Lower leg skin (tissue), 4 donors: ENCODE measurements around the gene AHRR. TPM values are rescaled to one million over a fixed set of nuclear protein-coding genes. Genes with fewer than 3 reads are reported as not detected.

Experiments
- DNase-seq, 2 donors: peaks; one replicate each; pipeline ENCODE4 v3.0.0-alpha.2; 2019; ENCODE audit warnings: low spot score in 2 of 2
- H3K4me3 ChIP-seq: fragments of 200-600 bp; sonication (generic); 2 replicates; pipeline ENCODE4 v1.5.1; 2017; ENCODE audit warnings: mild to moderate bottlenecking, low read depth; ENCODE audit not compliant: poor library complexity, severe bottlenecking
- CTCF ChIP-seq, 3 donors: fragments of 450-650 bp; IDR thresholded peaks; one replicate each; pipeline ENCODE4 v1.5.1; 2016; ENCODE audit warnings: antibody characterized with exemption in 3 of 3, mild to moderate bottlenecking in 3 of 3, moderate library complexity in 2 of 3
- POLR2A ChIP-seq, 2 donors: fragments of 450-650 bp; IDR thresholded peaks; one replicate each; pipeline ENCODE4 v1.6.1; 2016 to 2017; ENCODE audit warnings: antibody characterized with exemption in 2 of 2, mild to moderate bottlenecking in 1 of 2, moderate library complexity in 1 of 2
- WGBS, 2 donors: methylation state at CpG; one replicate each; pipeline ENCODE4 v1.1.5; 2018; 5-methylcytosine and 5-hydroxymethylcytosine counted together
- intact Hi-C: fragments of 100-400 bp; cut with DNase I; formaldehyde crosslinking; loops from one replicate; pipeline ENCODE4 v1.15.0; 2023; ENCODE audit warnings: low total_unique reads
- total RNA-seq, 4 donors: library from RNA; depleted of rRNA; stranded (reverse); fragments of >200 nt; gene quantifications; one replicate each; pipeline ENCODE4 v1.1.0, GENCODE V29; 2016

Gene AHRR
- total RNA-seq, 4 donors from 2014 or later, result 3.6 to 19.6 (median 6.0) TPM

DNA sequence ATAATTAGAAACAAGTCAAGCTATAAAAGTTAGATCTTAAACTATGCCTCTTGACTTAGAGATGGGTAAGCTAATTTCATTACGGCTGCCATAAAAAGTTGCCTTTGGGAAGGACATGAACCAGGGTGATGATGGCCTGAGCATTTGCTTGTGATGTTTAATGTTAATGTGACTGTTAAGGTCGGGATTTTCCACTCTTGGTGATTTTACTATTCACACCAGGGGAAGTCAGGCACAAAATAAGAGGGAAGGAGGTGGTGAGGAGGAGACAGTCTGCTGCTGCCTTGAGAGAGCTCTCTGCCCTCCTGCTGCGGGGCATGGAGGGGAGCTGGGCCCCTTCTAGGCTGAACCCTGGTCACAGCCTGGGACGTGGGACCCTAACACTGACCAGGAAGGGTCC, 34.4 kb downstream of the AHRR start:
- intact Hi-C loops, result no loop called here
- DNase-seq, result no peak
- 79 to 80% methylated on average over 4 of the region's 4 CpGs for WGBS, 2 donors
- no peak for TF ChIP-seq CTCF (IDR thresholded peaks at IDR 0.05)
- no peak for TF ChIP-seq POLR2A (IDR thresholded peaks at IDR 0.05)
- H3K4me3 ChIP-seq, result no peak overlapping the region

DNA sequence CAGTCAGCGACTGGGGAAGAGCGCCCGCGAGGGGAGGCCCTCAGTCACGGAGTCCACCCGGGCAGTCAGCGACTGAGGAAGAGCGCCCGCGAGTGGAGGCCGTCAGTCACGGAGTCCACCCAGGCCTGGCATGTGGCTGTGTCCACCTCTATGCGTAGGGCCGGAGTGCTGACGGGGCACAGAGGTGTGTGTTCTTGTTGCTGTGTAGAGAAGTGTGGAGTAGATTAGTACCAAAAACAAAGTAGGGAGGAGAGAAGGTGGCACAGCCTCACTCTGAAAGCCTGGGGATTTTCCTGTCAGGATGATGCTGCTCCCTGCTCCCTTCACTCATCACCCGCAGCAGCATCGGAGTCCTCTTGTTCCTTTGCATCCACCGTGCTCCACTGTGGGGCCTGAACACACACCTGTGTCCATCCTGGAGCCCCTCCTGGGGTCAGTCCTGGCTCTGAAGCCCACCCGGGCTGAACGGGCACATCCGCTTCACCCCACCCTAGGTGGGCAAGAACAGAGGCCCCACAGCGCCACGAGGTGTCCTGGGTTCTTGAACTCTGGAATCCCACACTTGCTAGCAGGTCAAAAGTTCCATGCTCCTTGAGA, 37.9 kb downstream of the AHRR start:
- intact Hi-C loops, result no loop called here
- peak in 1 of 2 donors; percentile 52 for DNase-seq
- H3K4me3 ChIP-seq, result no peak overlapping the region
- WGBS, 2 donors, result 88 to 97% methylated on average over 18 to 23 of the region's 23 CpGs
- TF ChIP-seq POLR2A (IDR thresholded peaks at IDR 0.05), result no peak
- no peak for TF ChIP-seq CTCF (IDR thresholded peaks at IDR 0.05)

DNA sequence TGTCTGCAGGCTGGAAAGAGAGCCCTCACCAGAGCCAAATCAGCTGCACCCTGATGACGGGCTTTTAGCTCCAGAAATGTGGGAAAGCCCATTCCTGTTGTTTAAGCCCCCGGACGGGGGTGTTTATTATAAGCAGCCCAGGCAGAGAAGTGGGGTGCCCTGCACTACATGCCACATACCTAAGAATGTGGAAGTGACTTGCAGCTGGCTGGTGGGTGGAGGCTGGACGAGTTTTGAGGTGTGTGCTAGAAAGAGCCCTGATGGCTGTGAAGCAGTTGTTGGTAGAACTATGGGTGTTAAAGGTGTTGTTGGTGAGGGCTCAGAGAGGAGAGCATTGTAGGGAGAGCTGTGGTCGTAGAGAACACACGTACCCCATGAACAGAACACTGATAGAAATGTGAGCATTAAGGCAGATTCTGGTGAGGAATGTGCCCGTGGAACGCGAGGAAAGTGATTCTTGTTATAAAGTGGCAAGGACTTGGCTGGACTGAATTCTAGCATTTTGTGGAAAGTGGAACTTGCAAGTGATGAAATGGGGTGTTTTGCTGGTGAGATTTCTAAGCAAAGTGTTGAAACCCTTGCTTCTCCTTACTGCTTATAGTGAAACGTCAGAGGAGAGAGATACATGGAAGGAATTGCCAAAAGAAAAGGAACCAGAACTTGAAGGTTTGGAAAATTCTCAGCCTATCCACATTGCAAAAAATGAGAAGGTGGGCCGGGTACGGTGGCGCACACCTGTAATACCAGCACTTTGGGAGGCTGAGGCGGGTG, 38.9 kb downstream of the AHRR start:
- intact Hi-C loops, result no loop called here
- DNase-seq, result peak in 1 of 2 donors; percentile 54
- TF ChIP-seq CTCF (IDR thresholded peaks at IDR 0.05), result no peak
- TF ChIP-seq POLR2A (IDR thresholded peaks at IDR 0.05), result no peak
- H3K4me3 ChIP-seq, result no peak overlapping the region
- 84 to 91% methylated on average over 14 of the region's 14 CpGs for WGBS, 2 donors

GRCh38 chr5:362189-362588, 40.7 kb downstream of the AHRR start:
- TF ChIP-seq CTCF (IDR thresholded peaks at IDR 0.05) (no peak), POLR2A (IDR thresholded peaks at IDR 0.05) (no peak)
- DNase-seq, result peak in 1 of 2 donors; percentile 54
- no peak overlapping the region for H3K4me3 ChIP-seq
- WGBS, 2 donors, result 85 to 87% methylated on average over 4 of the region's 4 CpGs
- intact Hi-C loops, result no loop called here

- TF ChIP-seq POLR2A (IDR thresholded peaks at IDR 0.05) (no peak), CTCF (IDR thresholded peaks at IDR 0.05) (no peak)
- H3K4me3 ChIP-seq, result no peak overlapping the region
- DNase-seq, result peak in 1 of 2 donors; percentile 67
- WGBS, 2 donors, result 84 to 88% methylated on average over 3 of the region's 3 CpGs
- intact Hi-C loops, result no loop called here
Measured at GRCh38 chr5:362978-363765, 41.7 kb downstream of the AHRR start.
